Measurements from ENCODE around the gene FAM193B. TPM values are rescaled to one million over a fixed set of nuclear protein-coding genes. Genes with fewer than 3 reads are reported as not detected.

FAM193B gene
- total RNA-seq, 8 experiments from 2014 or later: 29.0 to 71.4 (median 46.5) TPM

DNA sequence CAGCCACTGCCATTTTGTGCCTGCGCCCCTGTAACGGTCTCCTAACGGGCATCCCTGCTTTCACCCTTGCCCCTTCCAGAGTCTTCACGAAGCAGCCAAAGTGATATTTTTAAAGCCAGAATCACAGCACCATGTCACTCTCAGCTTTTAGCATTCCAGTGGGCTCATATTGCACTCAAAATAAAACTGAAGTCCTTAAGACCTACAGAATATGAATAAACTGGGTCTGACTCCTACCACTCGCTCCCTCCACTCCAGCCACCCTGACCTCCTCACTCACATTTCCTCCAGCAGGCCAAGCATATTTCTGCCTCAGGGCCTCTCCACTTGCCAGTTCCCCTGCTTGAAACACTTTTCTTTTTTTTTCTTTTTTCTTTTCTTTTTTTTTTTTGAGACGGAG, 54.5 kb downstream of the FAM193B start:
- peaks cover 32 to 38% of the 10 kb centered on the region in 2 donors for H3K4me1 ChIP-seq (replicated peaks in 1 of 2)
- in situ Hi-C loops (cut with MboI; ENCODE audit: low pct_unique_long_range_greater_than_20kb in 2 of 9, low sequenced_read_pairs in 9 of 9, unreplicated experiment in 9 of 9): loop anchor here in 2 of 9 experiments (25.0 kb wide), 1 partner anchor 113 kb away; the partner anchor contains the start of gene SLC34A1 (in 2 of the 2)
- 63 to 96% (median 80%) methylated on average over 1 to 6 of the region's 6 CpGs for WGBS, 10 experiments
- H3K27ac ChIP-seq: no peak overlapping the region
- no peak overlapping the region for H3K4me3 ChIP-seq
- no peak for ATAC-seq (replicated peaks in 6 of 8)

DNA sequence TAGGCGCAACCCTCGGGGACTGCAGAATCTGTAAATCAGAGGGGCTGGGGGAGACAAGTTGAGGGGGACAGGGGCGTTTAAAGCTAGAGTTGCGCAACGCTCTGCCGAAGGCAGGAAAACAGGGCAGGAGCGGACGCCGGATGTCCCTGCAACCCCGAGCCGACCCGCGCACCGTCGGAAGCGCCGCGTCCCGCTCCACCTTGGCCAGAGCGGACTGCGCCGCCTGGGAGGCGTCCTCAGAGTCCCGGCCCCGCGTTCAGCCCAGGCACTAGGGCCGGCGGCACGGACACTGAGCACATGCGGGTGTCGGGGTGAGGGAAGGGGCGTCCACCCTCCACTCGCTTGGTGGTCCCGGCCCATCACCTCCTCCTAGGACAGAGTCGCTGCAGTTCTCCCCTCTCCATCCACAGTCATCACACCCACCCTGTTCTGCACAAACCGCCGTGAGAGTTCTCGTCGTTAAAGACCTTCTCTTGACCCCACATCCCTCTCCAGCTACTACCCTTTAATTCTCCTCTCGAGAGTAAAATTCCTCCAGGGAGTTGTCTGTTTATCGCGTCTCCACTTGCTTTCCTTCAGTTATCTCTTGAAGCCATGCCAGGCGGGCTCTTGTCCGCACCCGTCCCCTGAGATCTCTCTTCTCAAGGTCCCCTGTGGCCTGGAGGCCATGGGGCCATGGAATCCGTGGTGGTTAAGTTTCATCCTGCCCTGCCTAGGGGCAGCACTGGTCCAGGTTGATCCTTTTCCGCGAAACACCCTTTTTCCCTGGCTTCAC, 56.2 kb downstream of the FAM193B start:
- in situ Hi-C loops (cut with MboI; ENCODE audit: low pct_unique_long_range_greater_than_20kb in 2 of 9, low sequenced_read_pairs in 9 of 9, unreplicated experiment in 9 of 9): loop anchor here in 1 of 9 experiments (25.0 kb wide), 1 partner anchor 111 kb away; the partner anchor contains the start of gene SLC34A1
- WGBS, 10 experiments: 20 to 71% (median 62%) methylated on average over 1 to 9 of the region's 48 CpGs; no CpG with 5 or more reads in 4 of the 10 experiments
- H3K4me3 ChIP-seq: peak overlapping the region; percentile 50 to 77 (median 59)
- no peak overlapping the region for H3K27ac ChIP-seq
- peaks cover 40 to 49% of the 10 kb centered on the region in 2 donors for H3K4me1 ChIP-seq (replicated peaks in 1 of 2)
- peak in 2 of 8 experiments; percentile 2 to 8 for ATAC-seq (replicated peaks in 6 of 8)

DNA sequence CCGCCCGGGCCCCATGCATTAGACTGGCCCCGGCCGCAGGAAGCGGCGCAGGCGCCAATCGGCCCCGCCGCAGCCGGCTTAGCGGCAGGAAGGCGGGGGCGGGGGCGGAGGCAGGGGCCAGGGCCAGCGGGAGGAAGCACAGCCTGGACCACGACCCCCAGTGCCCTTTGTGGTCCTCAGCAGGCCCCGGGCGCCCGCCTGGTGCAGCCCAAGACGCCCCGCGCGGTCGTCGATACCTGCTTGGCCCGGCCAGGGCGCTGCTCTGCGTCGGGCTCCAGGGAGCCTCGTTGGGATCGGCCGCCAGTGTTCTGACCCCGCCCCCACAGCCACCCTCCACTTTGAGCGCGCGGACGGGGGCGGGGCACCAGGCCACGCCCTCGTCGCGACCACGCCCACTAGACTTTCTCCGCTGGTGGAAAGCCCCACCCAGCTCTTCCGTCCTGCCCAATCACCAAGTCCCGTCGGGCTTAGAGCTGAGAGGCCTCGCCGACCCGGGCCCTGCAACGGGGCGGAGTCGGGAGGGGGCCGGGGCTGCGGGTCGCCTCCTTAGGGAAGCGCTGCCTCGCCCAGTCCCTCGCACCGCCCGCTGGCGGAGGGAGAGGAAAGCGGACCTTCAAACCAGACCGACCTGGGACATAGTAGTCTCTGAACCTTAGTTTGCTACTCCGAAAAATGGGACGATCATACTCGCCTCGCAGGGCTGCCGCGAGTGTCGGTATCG, 56.9 kb downstream of the FAM193B start, which contains the start of gene PDLIM7:
TSS of gene PDLIM7 (minus strand) at position 313 of the 721 bp plus-strand sequence. CDS start 1,092 bp downstream, outside the sequence.
- in situ Hi-C loops (cut with MboI; ENCODE audit: low pct_unique_long_range_greater_than_20kb in 2 of 9, low sequenced_read_pairs in 9 of 9, unreplicated experiment in 9 of 9): loop anchor here in 1 of 9 experiments (25.0 kb wide), 1 partner anchor 110 kb away; the partner anchor contains the start of gene SLC34A1
- H3K27ac ChIP-seq: peak within 1 kb of the TSS; percentile 86 to 96
- peaks cover 40 to 49% of the 10 kb centered on the region in 2 donors for H3K4me1 ChIP-seq (replicated peaks in 1 of 2)

DNA sequence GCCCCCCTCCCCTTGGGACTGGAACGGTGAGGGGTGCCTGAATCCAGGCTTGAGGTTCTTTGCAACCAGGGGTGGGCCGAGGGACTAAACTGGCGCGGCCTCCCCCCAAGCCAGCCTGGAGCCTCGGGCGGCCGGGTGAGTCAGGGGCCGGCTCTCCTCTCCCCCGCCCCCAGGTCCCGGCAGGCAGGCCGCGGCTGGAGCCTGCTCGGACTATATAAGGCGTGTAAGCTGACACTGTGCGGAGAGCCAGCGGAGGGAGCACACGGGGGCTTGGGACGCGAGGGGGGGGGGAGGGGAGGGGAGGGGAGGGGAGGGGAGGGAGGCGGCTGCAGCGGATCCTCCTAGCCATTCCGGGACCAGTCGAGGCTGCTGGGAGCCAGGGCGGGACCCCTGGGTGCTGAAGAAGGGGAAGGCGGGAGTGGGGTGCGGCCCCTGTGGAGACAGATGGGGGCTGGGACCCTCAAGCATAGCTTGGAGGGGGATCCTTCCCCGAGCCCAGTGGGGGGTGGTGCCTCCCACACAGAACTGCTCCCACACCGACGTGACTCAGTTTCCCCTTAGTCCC, 57.6 kb downstream of the FAM193B start:
- WGBS, 10 experiments: 0% methylated on average over 1 of the region's 29 CpGs; no CpG with 5 or more reads in 9 of the 10 experiments
- ATAC-seq (replicated peaks in 6 of 8): peak; percentile 12 to 72 (median 64)
- in situ Hi-C loops (cut with MboI; ENCODE audit: low pct_unique_long_range_greater_than_20kb in 2 of 9, low sequenced_read_pairs in 9 of 9, unreplicated experiment in 9 of 9): loop anchor here in 1 of 9 experiments (25.0 kb wide), 1 partner anchor 110 kb away; the partner anchor contains the start of gene SLC34A1
- H3K27ac ChIP-seq: peak overlapping the region; percentile 86 to 96
- peak overlapping the region; percentile 50 to 77 (median 59) for H3K4me3 ChIP-seq
- peaks cover 40 to 49% of the 10 kb centered on the region in 2 donors for H3K4me1 ChIP-seq (replicated peaks in 1 of 2)

More for the DNA sequence above, 56.9 kb downstream of the FAM193B start, which contains the start of gene PDLIM7:
- peak; percentile 56 to 82 (median 68) for ATAC-seq (replicated peaks in 6 of 8)
- H3K4me3 ChIP-seq: peak within 1 kb of the TSS; percentile 50 to 77 (median 59)
- 0% methylated on average over 3 to 8 of the region's 73 CpGs; no CpG with 5 or more reads in 8 of the 10 experiments for WGBS, 10 experiments

DNA sequence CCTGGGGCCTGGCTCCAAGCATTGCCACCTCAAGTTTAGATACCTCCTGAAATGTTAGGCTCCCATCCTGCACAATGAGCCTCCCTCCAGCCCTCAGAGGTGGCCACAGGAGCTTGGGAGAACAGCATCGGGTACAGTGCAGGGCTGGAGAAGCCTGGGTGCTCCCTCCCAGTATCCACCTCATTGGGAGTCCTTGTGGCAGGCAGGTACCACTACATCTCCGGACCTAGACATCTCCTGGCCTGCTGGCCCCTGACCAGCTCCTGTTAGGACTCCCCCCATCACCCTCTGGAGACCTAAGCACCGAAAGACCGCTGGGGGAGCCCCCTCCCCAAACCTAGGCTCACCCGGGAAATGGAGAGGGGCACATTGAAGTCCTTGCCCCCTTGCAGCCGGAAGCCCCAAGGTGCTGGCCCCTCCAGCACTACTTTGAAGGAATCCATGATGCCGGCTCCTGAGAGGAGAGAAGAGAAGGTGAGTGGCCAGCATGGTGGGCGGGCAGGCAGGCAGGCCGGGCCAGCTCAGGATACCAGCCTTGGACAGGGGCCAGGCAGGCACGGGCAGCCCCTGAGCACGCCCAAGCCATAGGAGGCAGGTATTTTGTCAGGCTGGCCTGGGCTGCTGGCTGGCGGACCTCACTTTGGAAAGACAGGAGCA, 58.2 kb downstream of the FAM193B start:
- WGBS, 10 experiments: 0 to 8% (median 4%) methylated on average over 1 to 7 of the region's 12 CpGs; no CpG with 5 or more reads in 6 of the 10 experiments
- in situ Hi-C loops (cut with MboI; ENCODE audit: low pct_unique_long_range_greater_than_20kb in 2 of 9, low sequenced_read_pairs in 9 of 9, unreplicated experiment in 9 of 9): loop anchor here in 1 of 9 experiments (25.0 kb wide), 1 partner anchor 109 kb away; the partner anchor contains the start of gene SLC34A1
- peak overlapping the region; percentile 86 to 96 for H3K27ac ChIP-seq
- peak overlapping the region; percentile 50 to 77 (median 59) for H3K4me3 ChIP-seq
- peaks cover 38 to 47% of the 10 kb centered on the region in 2 donors for H3K4me1 ChIP-seq (replicated peaks in 1 of 2)
- ATAC-seq (replicated peaks in 6 of 8): peak; percentile 3 to 20 (median 10)

DNA sequence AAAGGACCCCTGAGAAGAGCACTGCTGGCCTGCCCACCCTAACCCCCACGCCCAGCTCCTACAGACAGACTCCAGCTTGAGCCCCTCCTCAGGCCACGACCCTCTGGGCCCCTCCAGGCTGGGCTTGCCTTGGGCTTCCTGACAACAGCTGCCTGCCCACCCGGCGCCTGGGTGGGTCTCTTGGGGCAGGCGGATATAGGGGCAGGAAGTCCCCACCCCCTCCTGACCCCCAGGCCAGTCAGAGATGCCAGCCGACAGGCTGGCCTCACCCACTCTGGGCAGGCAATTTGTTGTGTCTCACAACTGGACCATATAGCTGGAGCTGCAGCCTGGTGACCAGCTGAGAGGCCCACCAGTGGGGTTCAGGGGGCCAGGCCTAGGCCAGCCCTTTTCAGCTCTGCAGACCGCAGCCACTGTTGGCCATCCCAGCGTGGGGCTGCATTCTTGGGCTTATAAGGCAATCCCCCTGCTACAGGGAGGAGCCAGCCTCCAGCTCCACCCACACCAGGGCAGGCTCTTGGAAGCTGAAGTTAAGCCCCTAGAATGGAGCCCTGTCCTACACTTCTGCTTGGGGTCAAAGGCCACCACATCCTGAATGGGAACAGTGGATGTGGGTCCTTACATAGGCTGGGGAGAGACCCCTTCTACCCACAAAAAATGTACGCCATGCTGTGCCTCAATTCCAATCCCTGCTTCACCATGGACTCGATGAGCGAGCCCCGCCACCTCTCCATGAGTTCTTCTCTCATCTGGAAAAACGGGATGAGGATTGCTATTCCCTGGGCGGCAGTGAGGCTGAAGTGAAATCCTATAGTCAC, 58.9 kb downstream of the FAM193B start:
- Histone ChIP-seq H3K4me3 (peak overlapping the region in 4 of 5 donors; percentile 50 to 77 (median 60)), H3K4me1 (replicated peaks in 1 of 2) (peaks cover 31 to 40% of the 10 kb centered on the region in 2 donors), H3K27ac (peak overlapping the region; percentile 86 to 96)
- in situ Hi-C loops (cut with MboI; ENCODE audit: low pct_unique_long_range_greater_than_20kb in 2 of 9, low sequenced_read_pairs in 9 of 9, unreplicated experiment in 9 of 9): loop anchor here in 1 of 9 experiments (25.0 kb wide), 1 partner anchor 108 kb away; the partner anchor contains the start of gene SLC34A1
- WGBS, 10 experiments: 10 to 90% (median 23%) methylated on average over 2 to 4 of the region's 14 CpGs; no CpG with 5 or more reads in 7 of the 10 experiments
- peak in 5 of 8 experiments; percentile 1 to 7 (median 3) for ATAC-seq (replicated peaks in 6 of 8)

DNA sequence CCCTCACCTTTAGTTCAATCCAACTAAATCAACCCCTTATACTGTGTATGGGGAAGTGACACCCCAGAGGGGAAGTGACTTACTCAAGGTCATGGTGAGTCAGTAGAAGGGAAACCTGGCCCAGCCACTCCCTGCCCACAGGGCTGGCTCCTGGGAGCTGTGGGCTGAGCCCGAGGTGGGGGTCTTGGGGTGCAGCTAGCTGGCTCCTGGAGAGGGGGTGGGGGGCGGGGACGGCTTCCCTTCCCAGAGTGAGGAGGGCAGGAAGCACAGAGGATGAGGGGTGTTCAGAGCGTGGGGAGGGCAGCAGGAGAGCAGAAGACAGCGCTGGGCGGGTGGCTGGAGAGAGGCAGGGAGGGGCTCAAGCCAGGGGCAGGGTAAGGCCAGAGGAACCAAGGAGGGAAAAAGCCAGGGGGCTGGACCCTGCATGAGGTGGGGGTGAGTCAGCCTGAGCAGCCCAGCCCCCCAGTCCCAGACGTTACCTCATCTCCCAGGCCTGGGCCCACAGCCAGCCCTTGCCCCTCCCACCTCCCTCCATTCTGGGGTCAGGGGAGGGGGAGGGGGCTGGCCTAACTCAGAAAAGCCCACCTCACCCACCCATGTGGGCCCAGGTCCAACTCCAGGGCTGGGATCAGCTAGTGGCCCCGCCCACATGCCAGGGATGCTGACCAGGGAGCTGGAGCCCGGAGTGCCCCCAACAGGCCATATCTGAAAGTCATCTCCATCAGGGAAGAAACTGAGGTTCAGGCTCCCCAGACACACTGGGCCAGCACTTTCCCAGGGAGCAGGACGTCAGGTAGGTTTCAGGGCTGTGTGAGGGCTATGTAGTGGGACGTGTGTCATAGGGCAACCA, 59.8 kb downstream of the FAM193B start:
- Histone ChIP-seq H3K4me1 (replicated peaks in 1 of 2) (peaks cover 33 to 42% of the 10 kb centered on the region in 2 donors), H3K27ac (peak overlapping the region; percentile 11 to 96), H3K4me3 (no peak overlapping the region)
- in situ Hi-C loops (cut with MboI; ENCODE audit: low pct_unique_long_range_greater_than_20kb in 2 of 9, low sequenced_read_pairs in 9 of 9, unreplicated experiment in 9 of 9): loop anchor here in 1 of 9 experiments (25.0 kb wide), 1 partner anchor 107 kb away; the partner anchor contains the start of gene SLC34A1
- ATAC-seq (replicated peaks in 6 of 8): peak in 6 of 8 experiments; percentile 5 to 19 (median 13)
- 0% methylated on average over 1 of the region's 11 CpGs; no CpG with 5 or more reads in 9 of the 10 experiments for WGBS, 10 experiments

DNA sequence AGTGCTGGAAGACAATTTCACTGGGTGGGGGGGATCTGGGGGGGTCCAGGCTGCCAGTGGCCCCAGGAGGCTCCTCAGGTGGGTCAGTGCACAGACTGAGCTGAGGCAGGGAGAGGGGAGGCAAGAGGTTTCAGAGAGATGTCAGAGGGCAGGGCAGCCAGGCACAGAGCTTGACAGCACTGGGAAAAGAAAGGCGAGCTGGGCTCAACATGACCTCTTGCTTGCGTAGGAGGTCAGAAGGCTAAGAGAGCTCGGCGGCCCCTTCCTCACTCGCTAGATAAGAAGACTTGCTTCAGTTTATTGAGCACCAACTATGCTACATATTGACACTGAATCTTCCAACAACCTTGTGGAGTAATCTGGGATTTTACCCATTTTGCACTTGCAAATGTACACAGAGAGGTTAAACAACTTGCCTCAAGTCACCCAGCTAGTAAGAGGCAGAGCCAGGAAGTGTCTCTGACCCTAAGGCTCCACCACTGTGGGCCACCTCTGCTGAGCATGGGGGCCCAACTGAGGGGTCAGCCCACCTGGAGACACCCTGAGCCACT, 60.5 kb downstream of the FAM193B start:
- Histone ChIP-seq H3K4me3 (no peak overlapping the region), H3K27ac (peak overlapping the region in 1 of 2 donors; percentile 96), H3K4me1 (replicated peaks in 1 of 2) (peaks cover 35 to 45% of the 10 kb centered on the region in 2 donors)
- in situ Hi-C loops (cut with MboI; ENCODE audit: low pct_unique_long_range_greater_than_20kb in 2 of 9, low sequenced_read_pairs in 9 of 9, unreplicated experiment in 9 of 9): loop anchor here in 1 of 9 experiments (25.0 kb wide), 1 partner anchor 107 kb away; the partner anchor contains the start of gene SLC34A1
- ATAC-seq (replicated peaks in 6 of 8): no peak
- WGBS, 10 experiments: 86 to 100% (median 100%) methylated on average over 2 to 3 of the region's 5 CpGs; no CpG with 5 or more reads in 6 of the 10 experiments

DNA sequence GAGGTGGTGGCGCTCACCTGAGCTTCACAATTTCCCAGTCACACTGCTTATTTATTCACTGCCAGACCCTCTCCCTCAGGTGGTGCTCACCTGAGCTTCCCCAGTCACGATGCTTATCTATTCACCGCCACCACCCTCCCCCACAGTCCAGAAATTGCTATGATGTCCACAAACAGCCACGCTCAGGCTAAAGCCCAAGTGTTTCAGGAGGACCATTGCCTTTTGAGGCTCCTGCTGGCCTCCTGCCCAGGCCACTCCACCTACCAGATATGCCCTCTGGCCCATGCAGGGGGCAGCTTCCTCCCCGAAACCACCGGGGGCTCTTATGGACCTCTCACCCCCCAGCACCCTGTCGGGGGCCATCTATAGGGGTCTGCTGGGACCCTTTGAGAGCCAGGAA, 61.5 kb downstream of the FAM193B start:
- in situ Hi-C loops (cut with MboI; ENCODE audit: low pct_unique_long_range_greater_than_20kb in 2 of 9, low sequenced_read_pairs in 9 of 9, unreplicated experiment in 9 of 9): loop anchor here in 1 of 9 experiments (25.0 kb wide), 1 partner anchor 106 kb away; the partner anchor contains the start of gene SLC34A1
- H3K4me3 ChIP-seq: no peak overlapping the region
- no peak for ATAC-seq (replicated peaks in 6 of 8)
- H3K4me1 ChIP-seq (replicated peaks in 1 of 2): peaks cover 28 to 35% of the 10 kb centered on the region in 2 donors
- 82 to 100% (median 93%) methylated on average over 2 to 5 of the region's 7 CpGs; no CpG with 5 or more reads in 7 of the 10 experiments for WGBS, 10 experiments
- H3K27ac ChIP-seq: no peak overlapping the region
